Activated T-helper 2 cell treated with anti-CD3 and anti-CD28 coated beads, Interferon-gamma antibody, Interleukin-2, Interleukin-4, amounts not matched to agents 10 μg/mL and 5 μg/mL and 100 μg/mL, durations not matched to agents 14 hours and 24 hours and 36 hours (primary cell): ENCODE data around the gene OXTR. TPM values are rescaled to one million over a fixed set of nuclear protein-coding genes. Genes with fewer than 3 reads are reported as not detected.

Source experiments
- DNase-seq: peaks from one replicate; pipeline ENCODE4 v3.0.0; 2021; ENCODE audit warnings: low spot score
- H3K27ac Mint-ChIP-seq: one replicate; pipeline ENCODE4 v1.8.0; 2021; ENCODE audit warnings: mixed read lengths
- H3K27me3 Mint-ChIP-seq: one replicate; pipeline ENCODE4 v1.8.0; 2021; ENCODE audit warnings: low read depth, mixed read lengths
- H3K36me3 Mint-ChIP-seq: one replicate; pipeline ENCODE4 v1.8.0; 2021; ENCODE audit warnings: low read depth, mixed read lengths
- H3K4me1 Mint-ChIP-seq: one replicate; pipeline ENCODE4 v1.8.0; 2021; ENCODE audit warnings: low read depth, mixed read lengths
- H3K4me3 Mint-ChIP-seq: one replicate; pipeline ENCODE4 v1.8.0; 2021; ENCODE audit warnings: low read depth, mild to moderate bottlenecking, moderate library complexity, mixed read lengths
- H3K9me3 Mint-ChIP-seq: one replicate; pipeline ENCODE4 v1.8.0; 2021; ENCODE audit warnings: mixed read lengths
- intact Hi-C: fragments of 100-400 bp; cut with micrococcal nuclease; formaldehyde crosslinking; loops from one replicate; pipeline ENCODE4 v1.15.1; 2023
- total RNA-seq: library from RNA; stranded (reverse); gene quantifications from 2 replicates; pipeline ENCODE4 v1.2.3, GENCODE V29; 2022

OXTR gene
- total RNA-seq, 1 donor from 2014 or later = 1.5 TPM

DNA sequence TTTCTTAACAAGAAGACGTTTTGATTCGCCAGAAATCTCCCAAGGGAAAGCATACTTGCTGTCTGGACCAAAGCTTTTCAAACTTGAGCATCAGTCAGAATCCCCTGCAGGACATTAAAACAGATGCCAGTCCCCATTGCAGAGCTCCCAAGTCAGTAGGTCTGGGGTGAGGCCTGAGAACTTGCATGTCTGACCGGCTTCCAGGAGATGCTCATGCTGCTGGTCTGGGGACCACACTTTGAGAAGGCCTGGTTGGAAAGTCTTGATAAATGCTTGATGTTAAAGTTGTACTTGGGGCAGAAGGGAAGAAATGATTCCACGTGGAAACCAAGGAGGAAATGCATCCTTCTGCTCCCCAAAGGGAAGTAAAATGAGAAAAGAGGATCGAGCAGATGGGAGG lies 60.1 kb downstream of the OXTR start:
- no peaks in the 10 kb centered on the region for H3K36me3 Mint-ChIP-seq
- intact Hi-C loops = no loop called here
- H3K4me1 Mint-ChIP-seq = no peaks in the 10 kb centered on the region
- no peak overlapping the region for H3K27ac Mint-ChIP-seq
- H3K4me3 Mint-ChIP-seq = no peak overlapping the region
- no peaks in the 10 kb centered on the region for H3K27me3 Mint-ChIP-seq
- H3K9me3 Mint-ChIP-seq = no peaks in the 10 kb centered on the region
- DNase-seq = no peak

DNA sequence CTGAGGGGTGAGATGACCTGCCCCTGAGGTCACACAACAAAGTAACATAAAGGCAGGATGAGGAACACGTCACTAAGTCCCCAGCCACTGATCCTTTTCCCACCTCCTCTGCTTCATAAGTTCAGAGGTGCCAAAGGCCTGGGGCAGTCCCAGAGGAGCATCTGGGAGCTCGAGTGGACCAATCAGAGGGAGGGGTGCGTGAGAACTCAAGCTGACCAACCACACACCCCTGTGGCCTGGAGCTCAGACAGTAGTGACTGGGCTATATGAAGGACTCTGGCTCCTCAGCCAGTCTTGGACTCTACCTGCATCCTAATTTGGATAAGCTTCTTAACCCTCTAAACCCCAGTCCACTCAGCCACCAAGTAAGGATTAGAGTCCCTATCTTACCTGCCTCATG lies 63.8 kb downstream of the OXTR start:
- Mint-ChIP-seq H3K36me3 (no peaks in the 10 kb centered on the region), H3K4me3 (no peak overlapping the region), H3K4me1 (no peaks in the 10 kb centered on the region), H3K9me3 (no peaks in the 10 kb centered on the region), H3K27me3 (no peaks in the 10 kb centered on the region), H3K27ac (no peak overlapping the region)
- DNase-seq = no peak
- intact Hi-C loops = no loop called here

DNA sequence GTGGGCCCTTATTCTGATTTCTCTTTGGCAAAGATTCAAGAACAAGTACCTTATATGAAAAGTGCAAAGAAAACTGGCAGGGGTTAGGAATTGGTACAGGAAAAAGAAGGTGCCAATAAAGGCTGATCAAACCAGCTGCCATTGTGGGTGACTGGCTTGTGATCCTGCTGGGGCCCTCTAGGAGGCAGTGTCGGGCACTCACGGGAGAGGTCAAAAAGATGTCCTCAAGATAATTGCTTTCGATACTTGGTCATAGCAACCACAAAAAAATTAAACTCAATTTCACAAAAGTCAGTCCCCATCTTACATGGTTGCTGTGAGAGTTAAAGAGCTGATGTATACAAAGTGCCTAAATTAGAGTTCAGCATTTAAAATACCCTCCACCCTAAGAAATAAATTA lies 66.9 kb downstream of the OXTR start:
- DNase-seq = no peak
- intact Hi-C loops = no loop called here
- no peaks in the 10 kb centered on the region for H3K36me3 Mint-ChIP-seq
- H3K4me1 Mint-ChIP-seq = no peaks in the 10 kb centered on the region
- no peaks in the 10 kb centered on the region for H3K9me3 Mint-ChIP-seq
- H3K27me3 Mint-ChIP-seq = no peaks in the 10 kb centered on the region
- H3K27ac Mint-ChIP-seq = no peak overlapping the region
- no peak overlapping the region for H3K4me3 Mint-ChIP-seq

Other genes starting within 250 kb of the OXTR start
- gene SSUH2, start 124.8 kb downstream of the OXTR start, total RNA-seq = 0.18 TPM in 1 of 2 replicates, not detected in the other
- not detected in 2 replicates for gene CAV3, start 35.8 kb downstream of the OXTR start, total RNA-seq
- gene RAD18, start 193.9 kb upstream of the OXTR start, total RNA-seq = 46.1 and 46.5 TPM in 2 replicates